NCI-H1105 treated with DMSO at 0.1 percent for 48 hours (cell line): Measurements from ENCODE around the gene SBK1.

ENCODE experiments used
- DNase-seq: peaks from one replicate; lab custom pipeline; 2025; lab: John Stamatoyannopoulos, UW

Gene SBK1

DNA sequence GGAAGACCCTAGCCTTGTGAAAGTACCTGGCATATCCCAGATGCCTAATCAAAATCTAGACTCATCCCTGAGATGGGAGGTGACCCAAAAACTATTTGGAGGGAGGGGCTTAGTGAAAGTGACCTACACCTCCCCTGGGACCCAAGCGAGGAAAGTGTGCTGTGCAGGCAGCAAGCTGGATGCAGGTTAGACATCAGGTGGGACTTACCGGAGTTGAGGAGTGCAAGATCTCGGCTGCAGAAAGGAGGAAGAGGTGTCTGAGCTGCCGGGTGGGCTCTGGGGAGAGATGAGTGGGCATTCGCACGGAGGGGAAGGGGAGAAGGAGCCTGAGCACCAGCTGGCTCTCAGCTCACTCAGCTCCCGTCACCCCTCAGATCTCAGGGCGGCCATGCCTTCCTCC lies 10.3 kb upstream of the SBK1 start:
- no peak for DNase-seq

DNA sequence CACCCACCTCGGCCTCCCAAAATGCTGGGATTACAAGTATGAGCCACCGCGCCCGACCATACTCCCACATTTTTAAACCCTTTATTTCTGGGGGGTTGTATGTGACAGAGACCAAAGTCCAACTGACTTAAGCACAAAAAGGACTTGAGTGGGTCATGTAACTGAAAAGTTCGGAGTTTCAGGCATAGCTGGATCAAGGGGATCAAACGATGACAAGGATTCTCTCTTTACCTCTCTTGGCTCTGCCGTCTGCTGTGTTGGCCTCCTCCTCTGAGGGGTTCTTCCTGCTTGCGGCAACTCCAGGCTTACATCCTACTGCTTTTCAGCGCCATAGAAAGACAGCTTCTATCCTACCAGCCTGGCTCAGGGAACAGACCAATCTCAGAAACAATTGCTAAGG lies 9.2 kb upstream of the SBK1 start:
- no peak for DNase-seq

DNA sequence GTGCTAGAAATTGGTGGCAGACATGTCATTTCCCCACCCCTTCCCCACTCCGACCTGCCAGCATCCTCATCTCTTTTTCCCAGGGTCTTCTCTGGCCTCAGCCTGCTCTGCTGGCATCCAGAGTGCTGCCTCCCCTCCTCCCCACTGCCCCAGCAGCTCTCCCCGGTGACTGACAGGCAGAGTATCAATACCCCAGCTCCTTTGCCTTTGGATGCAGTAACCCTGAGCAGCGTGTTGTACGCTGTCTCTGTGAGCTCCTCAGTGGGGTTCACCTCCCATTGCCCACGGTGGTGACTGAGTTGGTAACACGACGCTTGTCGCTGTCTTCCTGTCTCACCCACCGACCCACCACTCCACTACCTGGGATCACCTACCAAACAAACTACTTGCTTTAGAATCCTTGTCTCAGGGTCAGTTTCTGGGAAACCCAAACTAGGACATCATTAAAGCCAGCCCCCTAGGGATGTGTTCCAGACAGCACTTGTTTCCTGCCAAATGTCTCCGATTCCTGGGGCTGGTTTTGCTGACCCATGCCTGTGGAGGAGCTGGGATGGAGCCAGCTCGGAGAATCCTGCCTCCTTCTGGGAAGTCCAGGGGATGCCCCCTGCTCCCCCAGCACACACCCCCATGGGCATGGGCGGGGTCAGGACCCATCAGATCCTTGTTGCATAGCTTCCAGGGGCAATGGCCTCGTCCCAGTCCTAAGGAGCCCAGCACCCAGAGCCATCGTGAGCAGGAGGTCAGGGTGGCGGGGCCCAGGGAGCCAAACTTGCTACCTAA lies 8.3 kb upstream of the SBK1 start:
- DNase-seq: no peak

DNA sequence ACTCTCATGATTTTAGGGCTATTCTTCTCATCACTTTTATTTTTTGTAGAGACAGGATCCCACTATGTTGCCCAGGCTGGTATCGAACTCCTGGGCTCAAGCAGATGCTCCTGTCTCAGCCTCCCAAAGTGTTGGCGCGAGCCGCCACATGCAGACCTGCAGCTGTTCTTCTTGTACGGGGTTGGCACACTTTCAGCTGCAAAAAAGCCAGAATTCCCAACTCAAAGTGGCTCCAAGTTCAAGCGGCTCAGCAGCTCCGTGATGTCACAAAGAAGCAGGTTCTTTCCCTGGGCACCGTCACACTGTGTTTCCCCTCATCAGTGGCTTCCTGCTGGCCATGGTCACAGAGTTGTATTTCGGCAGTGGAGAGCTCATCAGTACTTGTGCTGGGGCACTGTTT lies 6.7 kb upstream of the SBK1 start:
- no peak for DNase-seq

- DNase-seq: no peak
These were observed 4.2 kb upstream of the SBK1 start for GRCh38 chr16:28288114-28288513.

- no peak for DNase-seq
These were observed 3.3 kb upstream of the SBK1 start for GRCh38 chr16:28289048-28289447.

DNA sequence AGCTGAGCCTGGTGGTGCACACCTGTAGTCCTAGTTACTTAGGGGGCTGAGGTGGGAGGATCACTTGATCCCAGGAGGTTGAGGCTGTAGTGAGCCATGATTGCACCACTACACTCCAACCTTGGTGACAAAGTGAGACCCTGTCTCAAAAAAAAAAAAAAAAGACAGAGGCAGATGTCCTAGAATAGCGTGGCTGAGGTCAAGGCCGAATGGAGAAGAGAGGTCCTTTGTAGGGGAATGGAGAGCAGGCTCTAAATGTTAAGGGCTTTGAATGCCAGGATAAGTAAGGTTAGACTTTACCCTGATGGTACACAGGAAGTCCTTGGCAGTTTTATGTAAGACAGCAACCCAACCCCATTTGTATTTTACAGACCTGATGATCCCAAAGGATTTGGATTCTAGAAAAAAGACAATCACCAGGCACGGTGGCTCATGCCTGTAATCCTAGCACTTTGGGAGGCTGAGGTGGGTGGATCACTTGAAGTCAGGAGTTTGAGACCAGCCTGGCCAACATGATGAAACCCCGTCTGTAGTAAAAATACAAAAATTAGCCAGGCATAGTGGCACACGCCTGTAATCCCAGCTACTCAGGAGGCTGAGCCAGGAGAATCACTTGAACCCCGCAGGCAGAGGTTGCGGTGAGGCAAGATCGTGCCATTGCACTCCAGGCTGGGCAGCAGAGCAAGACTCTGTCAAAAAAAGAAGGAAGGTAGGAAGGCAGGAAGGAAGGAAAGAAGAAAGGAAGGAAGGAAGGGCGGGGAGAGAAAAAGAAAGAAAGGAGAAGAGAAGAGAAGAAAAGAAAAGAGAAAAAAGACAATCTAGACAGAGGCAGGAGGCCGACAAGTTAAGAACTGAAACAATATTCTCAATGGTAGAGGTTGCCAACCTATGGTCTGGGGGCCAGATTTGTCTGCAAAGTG lies 2.1 kb upstream of the SBK1 start:
- no peak for DNase-seq

- no peak for DNase-seq
These were observed 1.5 kb upstream of the SBK1 start for GRCh38 chr16:28290859-28291254.

DNA sequence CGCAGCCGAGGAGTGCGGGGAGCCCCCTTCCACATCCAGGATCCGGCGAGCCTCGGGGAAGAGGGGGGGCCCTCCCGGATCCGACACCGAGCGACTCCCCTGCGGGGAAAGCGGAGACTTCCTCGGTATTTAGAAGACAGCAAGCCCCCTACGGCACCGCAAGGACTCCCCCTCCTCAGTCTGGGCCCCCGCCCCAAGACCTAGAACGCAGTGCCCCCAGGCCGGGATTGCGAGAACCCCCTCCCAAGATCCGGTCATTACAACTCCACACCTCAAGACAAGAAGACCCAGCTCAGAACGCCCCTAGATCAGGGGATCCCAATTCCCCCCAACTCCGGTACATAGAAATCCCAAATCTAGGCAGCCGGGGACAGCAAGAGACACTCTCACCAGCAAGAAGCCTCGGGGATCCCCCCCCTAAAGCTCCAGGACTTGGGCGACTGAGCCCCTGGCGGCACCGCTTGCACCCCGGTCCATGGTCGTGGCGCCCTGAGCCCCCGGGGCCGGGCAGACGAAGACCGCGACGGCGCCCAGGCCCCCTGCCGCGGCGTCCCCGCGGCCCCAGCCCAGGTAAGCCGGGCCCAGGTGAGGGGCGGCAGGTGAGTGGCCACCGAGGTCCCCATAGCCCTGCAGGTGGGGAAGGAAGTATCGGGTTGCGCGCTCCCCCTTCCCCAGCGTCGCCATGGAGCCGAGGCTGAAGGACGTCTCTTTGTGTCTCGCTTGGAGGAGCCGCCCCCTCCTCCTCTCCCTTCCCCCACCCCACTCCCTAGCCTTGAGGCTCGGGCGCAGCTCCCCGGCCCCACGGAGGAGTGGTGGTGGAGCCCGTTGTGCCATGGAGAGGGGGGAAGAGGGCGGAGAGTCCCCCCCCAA lies 641 bp downstream of the SBK1 start:
- peak; percentile 73 for DNase-seq

DNA sequence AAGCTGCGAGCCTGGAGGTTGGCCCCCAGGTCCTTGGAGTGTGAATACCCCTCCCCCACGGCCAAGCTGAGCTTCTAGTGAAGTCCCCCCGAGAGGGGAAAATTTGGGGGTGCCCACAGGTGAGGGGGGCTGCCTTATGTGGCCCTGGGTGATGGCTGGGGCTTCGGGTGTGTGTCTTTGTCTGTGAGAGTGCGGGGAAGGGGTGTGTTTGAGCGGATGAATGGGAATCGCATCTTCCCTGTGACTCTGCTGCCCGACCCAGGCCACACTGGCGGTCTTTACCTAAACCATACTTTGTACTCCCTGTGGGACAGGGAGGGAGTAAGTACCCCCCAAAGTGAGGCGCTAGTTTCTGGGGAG lies 1.3 kb downstream of the SBK1 start:
- no peak for DNase-seq

- DNase-seq: no peak
These were observed 1.9 kb downstream of the SBK1 start for GRCh38 chr16:28294201-28294600.

DNA sequence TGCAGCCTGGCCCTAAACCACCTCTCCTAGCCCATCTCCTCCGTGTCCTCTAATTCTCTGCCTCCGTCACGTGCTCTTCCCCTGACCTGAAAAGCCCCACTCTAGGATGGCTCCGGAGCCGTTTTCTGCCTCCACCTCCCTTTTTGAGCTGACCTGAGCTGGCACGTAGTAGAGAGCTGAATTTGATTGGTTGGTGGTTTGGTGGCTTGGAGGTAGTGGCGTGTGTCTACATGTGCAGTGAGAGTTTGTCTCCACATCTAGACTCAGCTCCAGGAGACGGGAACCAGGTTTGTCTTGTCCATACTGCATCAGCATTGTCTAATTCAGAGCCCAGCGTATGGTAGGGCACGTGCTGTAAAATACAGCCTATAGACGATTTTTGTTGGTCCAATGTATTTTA lies 3.0 kb downstream of the SBK1 start:
- DNase-seq: no peak

DNA sequence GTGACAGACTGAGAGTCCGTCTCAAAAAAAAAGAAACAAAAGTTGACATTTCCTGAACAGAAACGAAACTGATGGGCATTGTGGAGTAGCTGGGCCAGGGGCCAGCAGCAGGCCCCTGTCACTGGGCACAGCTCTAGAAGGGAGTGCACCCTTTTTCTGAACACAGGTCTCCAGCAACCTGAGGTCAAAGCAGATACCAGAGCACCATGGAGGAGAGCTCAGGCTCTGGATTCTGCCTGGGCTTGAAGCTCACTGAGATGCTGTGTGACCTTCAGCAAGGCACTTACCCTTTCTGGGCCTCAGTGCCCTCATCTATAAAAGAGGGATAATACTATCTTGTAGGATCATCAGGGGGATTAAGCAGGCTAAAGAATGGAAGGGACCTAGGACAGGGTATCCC lies 5.0 kb downstream of the SBK1 start:
- no peak for DNase-seq

DNA sequence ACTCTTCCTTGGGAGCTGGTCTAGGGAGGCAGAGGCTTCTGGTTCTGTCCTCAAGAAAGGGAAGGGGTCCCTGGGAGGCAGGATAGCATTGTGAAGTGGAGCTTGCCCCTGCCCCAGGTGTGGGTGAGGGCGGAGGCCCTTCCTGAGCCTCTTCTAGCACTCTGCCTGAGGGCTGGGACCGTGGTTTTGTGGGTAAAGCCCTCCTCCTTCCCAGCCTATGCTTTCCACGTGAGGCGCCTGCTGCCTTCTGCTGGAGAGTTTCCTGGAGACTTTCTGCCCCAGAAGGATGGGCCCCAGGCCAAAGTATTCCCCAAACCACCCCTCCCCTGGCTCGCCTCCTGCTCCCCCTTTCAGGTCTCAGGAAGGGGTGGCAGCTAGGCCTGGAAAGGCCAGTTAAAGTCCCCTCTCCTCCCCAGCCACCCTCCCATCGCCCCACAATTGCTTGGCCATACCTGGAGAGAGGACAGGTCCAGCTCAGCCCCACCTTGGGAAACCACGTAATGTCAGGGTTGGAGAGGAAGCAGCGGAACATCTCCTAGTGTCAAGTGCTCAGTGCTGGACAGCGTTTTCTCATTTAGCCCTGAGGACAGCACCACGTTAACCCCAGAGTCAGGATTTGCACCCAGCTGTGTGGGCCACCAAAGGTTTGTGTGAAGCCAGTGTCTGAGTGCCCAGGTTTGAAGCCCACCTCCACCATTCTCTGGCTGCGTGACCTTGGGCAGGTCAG lies 5.6 kb downstream of the SBK1 start:
- no peak for DNase-seq

GRCh38 chr16:28298511-28298878 lies 6.2 kb downstream of the SBK1 start:
- DNase-seq: no peak

- no peak for DNase-seq
These were observed 8.0 kb downstream of the SBK1 start for GRCh38 chr16:28300327-28300726.

DNA sequence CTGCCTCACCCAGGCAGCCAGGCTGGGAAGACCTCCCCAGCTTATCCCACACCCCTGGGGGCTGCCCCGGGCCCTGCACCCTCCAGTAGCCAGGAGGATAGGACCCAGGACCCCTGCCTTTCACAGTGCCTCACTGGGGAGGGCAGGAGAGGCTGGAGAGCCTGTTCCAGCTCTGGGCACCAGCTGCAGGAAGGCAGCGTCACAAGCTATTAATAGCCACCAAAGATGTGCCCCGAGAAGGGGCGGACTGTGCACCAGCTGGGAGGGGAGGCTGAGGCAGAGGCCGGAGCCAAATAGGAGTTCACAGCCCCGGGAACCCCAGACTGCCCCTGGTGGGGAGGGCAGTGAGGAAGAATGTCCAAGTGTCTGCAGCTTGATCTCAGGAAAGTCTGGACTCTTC lies 8.8 kb downstream of the SBK1 start:
- DNase-seq: no peak

DNA sequence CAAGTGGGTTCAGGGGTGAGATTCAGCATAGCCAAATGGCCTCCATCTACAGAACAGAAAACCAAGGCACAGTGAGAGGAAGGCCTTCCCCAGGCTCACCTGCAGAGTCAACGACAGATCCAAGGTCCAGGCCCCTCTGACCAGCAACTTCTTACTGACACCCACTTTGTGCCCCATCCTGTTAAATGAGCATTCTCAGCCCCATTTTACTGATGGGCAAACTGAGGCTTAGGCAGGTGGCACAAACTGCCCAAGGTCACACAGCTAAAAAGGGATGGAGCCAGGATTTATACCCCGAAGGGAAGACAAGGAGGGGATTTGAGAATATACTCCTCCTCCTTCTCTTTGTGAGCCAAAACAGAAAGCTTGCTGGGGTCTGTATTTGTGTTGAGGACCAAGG lies 9.3 kb downstream of the SBK1 start:
- no peak for DNase-seq

- no peak for DNase-seq
These were observed 10.8 kb downstream of the SBK1 start for GRCh38 chr16:28303132-28303531.

- no peak for DNase-seq
These were observed 11.9 kb downstream of the SBK1 start for GRCh38 chr16:28304214-28304613.

DNA sequence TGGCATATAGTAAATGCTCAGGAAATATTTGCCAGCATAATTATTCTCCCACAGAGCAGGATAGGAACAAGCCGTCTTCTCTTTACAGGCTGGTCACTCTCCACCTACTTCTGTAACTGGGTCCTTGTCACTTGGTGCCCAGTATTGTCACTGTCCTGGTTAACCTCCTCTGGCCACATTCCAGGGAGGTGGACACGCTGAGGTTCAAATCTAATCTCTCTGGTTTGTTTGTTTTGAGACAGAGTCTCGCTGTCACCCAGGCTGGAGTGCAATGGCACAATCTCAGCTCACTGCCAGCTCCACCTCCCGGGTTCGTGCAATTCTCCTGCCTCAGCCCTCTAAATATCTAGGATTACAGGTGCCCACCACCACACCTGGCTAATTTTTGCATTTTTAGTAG lies 15.6 kb downstream of the SBK1 start:
- DNase-seq: no peak
